GM19240 (cell line): ENCODE results near the gene SPATA31C1.
"Not testable (repeated sequence)": the region's sequence is repeated elsewhere in the genome, so short reads cannot be mapped to it uniquely, and the experiment has no call there.

ENCODE experiments used
- DNase-seq: peaks from one replicate; pipeline ENCODE4 v3.0.0; 2011; ENCODE audit warnings: low spot score; ENCODE audit not compliant: insufficient read length

Gene SPATA31C1

DNA sequence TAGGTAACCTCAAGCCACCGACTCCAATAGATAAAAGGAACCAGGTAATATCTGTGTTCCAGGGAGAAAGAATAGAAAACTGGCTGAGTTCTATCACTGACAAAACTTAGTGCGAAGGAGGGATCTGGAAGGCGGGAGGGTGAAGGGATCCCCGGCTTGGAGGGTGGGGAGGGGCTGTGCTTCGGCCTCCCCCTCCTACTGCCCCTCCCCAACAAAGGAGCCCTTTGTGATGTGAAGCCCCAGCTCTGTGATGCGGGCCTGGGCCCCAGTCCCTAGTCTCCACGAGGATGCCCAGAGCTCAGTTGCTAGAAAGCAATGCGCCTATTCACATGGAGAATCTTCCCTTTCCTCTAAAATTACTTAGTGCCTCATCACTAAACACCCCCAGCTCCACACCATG, at the start of gene SPATA31C1:
TSS of gene SPATA31C1 (plus strand) at position 301 of the 400 bp plus-strand sequence.
- not testable (repeated sequence) for DNase-seq

DNA sequence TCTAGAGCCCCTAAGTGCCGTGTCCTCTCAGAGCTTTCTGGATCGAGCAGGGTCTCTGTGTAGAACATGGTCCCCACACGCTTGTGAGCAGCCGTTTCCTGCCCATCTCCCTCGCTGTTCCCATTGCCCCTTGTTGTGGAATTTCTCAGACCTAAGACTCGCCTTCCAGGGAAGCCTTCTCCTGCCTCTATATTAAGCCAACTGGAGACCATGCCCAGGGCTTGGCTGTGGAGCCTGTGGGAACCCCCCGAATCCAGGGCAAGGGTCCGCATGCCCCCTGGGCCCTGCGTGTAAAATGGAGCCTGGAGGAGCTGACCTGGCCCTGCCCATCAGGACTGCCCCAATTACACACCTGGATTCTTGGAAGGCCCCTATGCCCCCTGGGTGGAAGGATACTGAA, 49.6 kb upstream of the SPATA31C1 start:
- DNase-seq, result no peak

- no peak for DNase-seq
These were observed 49.1 kb upstream of the SPATA31C1 start for GRCh38 chr9:87868635-87869034.

DNA sequence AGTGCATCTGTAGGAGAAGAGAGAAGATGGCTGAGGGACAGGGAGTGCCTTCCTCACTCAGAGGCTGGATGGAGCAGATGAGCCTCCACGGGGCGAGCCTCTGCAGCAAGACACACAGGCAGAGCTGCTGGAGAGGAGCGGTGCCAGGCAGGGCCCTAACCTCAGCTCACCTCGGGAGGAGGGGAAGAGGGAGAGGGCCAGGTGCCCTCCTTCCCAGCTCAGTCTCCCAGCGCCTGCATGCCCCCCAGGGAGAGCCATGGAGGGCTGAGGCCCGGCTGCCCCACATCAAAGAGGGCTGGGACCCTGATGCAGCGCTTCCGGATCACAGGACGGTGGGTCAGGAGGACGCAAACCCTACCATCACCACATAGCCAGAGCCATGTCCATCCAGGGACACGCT, 48.7 kb upstream of the SPATA31C1 start:
- DNase-seq, result no peak

DNA sequence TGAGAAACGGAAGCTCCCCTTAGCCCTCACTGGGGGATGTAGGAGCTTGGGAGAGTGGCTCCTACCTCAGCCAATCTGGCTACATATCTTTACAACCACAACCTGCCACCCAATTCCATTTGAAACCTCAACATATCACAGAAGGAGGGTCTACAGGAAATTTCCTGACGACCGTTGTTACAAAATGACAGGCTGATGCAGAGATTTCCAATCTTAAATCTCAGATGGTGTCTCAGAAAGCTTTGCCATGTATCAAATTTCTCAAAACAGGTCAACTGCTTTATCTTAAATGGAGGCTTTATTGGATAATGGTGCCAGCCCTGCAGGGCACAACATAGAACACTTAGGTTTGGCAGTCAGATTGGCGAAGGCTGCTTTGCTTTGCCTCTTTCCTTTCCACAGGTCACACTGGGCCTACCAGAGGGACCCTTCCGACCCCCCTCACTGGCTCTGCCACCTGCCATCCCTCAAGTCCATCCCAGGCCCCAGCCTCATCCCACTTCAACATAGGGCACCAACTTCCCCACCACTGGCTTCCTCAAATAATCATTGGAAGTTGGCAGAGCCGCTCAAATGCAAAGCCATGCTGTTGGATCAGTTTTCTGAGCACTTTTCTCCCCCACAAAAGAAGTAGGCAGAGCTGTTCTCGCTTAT, 46.2 kb upstream of the SPATA31C1 start:
- no peak for DNase-seq

GRCh38 chr9:87872079-87872624, 45.6 kb upstream of the SPATA31C1 start:
- DNase-seq, result no peak

GRCh38 chr9:87873607-87874303, 44.0 kb upstream of the SPATA31C1 start:
- DNase-seq, result no peak

- no peak for DNase-seq
These were observed 43.5 kb upstream of the SPATA31C1 start for GRCh38 chr9:87874304-87874623.

GRCh38 chr9:87875060-87875459, 42.7 kb upstream of the SPATA31C1 start:
- no peak for DNase-seq

DNA sequence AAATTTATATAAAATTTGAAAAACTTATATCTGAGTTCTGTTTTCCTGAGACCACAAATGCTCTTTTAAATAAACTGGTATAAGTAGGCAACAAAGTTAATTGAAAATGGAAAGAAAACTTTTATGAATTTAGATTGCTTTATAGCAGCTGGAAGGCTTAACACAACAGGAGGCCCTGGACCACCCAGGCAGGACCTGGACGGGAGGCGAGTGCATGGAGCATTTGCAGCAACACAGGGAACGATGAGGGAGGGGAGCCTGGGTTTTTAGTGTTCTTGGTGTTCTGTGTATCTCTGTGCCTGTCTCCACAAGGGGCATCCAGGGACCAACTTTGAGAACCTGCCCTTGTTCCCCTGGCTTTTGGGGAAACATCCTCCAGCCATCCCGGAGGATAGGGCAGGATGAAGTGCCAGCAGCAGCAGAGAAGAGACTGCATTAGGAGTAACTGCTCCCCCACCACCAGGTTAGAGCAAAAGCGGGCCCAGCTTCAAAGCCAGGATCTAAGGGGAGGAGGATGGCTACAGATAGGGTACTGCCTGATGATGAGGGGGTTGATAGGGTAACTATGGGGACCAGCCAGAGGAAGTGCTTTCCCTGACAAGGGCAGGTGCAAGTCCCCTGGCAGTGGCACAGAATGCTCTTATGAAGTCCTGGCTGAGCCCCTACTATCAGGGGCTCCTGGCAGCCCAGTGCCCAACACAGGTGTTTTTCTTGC, 41.8 kb upstream of the SPATA31C1 start:
- DNase-seq, result no peak

- no peak for DNase-seq
These were observed 41.1 kb upstream of the SPATA31C1 start for GRCh38 chr9:87876708-87877107.

DNA sequence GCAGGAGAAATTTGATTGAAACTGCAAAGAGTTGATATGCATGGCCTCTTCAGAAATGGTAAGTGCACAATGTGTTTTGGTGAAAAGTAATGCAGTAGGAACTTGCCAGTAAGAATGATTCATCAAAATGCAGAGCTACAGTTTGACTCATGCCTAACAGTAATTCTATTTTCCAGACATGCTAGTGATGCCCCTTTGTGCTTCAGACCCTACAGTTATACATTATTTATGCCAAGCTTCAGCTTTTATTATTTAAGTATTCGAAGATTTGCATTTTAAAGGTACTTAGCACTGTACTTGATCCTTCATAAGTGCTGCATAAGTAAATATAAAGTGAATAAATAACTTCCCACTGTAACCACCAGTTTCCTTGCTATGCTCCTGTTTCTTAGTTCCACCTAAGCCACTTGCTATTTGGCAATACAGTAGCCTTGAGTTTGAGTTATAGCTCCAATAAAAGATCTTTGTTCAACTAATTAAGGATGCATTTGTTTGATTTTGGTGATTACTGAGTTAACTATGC, 38.7 kb upstream of the SPATA31C1 start:
- DNase-seq, result no peak

DNA sequence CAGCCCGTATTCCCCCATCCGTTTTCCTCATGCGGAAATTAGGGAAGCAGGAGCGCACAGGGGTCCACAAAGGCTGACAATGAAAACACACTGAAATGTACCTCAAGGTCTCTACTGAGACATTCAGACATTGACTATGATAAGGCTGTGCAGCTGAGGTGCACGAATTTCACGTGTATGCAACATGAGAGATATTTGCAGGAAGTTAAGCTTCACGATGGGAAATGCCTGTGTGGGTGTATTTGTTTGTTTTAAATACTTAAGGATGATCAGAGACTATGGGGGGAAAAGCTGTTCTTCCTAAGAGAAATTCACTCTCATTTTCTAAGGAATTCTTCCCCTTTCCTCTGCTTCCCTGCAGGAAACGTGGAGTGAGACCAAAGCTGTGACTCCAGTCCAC, 37.6 kb upstream of the SPATA31C1 start:
- DNase-seq, result no peak

- no peak for DNase-seq
These were observed 37.1 kb upstream of the SPATA31C1 start for GRCh38 chr9:87880683-87881082.

DNA sequence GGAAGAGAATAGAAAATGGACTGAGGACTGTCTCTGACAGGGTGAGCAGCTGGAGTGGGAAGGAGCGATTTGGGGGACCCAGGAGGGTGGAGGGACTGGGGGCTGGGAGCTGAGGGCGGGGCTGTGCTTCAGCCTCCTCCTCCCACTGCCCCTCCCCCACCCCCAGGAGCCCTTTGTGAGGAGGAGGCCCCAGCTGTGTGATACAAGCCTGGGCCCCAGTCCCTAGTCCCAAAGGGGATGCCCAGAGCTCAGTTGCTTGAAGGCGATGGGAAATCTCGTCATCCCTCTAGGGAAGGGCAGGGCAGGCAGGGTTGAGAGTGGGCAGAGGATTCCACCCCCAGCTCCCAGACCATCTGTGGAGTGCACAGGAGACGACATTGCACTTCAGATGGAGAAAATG, 35.1 kb upstream of the SPATA31C1 start, which contains the start of gene SPATA31E1:
TSS of gene SPATA31E1 (plus strand) at position 251 of the 400 bp plus-strand sequence. CDS start at position 266, 15 bp downstream.
- DNase-seq, result no peak

- no peak for DNase-seq
These were observed 34.5 kb upstream of the SPATA31C1 start for GRCh38 chr9:87883274-87883673.

GRCh38 chr9:87883990-87884389, 33.8 kb upstream of the SPATA31C1 start:
- DNase-seq, result no peak

GRCh38 chr9:87884578-87885459, 32.9 kb upstream of the SPATA31C1 start:
- DNase-seq, result no peak

DNA sequence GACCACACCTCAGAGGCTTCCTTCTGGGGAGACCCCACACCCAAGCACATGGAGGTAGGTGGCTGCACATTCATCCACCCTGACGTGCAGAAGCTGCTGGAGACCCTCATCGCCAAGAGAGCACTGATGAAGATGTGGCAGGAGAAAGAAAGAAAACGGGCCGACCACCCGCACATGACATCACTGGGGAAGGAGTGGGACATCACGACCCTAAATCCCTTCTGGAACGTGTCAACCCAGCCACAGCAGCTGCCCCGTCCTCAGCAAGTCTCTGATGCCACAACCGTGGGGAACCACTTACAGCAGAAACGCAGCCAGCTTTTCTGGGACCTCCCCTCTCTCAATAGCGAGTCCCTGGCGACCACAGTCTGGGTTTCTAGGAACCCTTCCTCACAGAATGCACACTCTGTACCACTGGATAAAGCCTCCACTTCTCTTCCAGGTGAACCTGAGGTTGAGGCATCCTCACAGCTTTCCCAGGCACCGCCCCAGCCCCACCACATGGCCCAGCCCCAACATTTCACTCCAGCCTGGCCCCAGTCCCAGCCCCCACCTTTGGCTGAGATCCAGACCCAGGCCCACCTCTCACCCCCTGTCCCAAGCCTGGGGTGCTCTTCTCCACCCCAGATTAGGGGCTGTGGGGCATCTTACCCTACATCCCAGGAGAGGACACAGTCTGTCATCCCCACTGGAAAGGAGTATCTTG, 32.1 kb upstream of the SPATA31C1 start:
- DNase-seq, result no peak

DNA sequence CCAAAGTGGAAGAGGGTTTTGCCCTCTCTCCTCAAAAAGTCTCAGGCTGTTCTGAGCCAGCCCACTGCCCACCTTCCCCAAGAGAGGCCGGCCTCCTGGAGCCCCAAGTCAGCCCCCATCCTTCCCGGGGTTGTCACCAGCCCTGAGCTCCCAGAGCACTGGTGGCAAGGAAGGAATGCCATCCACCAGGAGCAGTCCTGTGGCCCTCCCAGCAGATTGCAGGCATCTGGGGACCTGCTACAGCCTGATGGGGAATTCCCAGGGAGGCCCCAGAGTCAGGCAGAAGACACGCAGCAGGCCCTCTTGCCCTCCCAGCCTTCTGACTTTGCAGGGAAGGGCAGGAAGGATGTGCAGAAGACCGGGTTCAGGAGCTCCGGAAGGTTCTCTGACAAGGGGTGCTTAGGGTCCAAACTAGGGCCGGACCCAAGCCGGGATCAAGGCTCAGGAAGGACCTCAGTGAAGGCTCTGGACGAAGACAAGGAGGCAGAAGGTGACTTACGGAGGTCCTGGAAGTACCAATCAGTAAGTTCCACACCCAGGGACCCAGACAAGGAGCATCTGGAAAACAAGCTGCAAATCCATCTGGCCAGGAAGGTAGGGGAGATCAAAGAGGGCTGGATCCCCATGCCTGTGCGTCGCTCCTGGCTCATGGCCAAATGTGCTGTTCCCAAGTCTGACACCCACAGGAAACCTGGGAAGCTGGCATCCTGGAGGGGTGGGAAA, 31.4 kb upstream of the SPATA31C1 start:
- DNase-seq, result no peak
